ENCODE data around the gene POFUT2.

The POFUT2 gene

GRCh38 chr21:45265721-45266517 lies 21.8 kb downstream of the POFUT2 start:
- TF ChIP-seq, protein P1, sequence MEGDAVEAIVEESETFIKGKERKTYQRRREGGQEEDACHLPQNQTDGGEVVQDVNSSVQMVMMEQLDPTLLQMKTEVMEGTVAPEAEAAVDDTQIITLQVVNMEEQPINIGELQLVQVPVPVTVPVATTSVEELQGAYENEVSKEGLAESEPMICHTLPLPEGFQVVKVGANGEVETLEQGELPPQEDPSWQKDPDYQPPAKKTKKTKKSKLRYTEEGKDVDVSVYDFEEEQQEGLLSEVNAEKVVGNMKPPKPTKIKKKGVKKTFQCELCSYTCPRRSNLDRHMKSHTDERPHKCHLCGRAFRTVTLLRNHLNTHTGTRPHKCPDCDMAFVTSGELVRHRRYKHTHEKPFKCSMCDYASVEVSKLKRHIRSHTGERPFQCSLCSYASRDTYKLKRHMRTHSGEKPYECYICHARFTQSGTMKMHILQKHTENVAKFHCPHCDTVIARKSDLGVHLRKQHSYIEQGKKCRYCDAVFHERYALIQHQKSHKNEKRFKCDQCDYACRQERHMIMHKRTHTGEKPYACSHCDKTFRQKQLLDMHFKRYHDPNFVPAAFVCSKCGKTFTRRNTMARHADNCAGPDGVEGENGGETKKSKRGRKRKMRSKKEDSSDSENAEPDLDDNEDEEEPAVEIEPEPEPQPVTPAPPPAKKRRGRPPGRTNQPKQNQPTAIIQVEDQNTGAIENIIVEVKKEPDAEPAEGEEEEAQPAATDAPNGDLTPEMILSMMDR (IDR thresholded peaks at IDR 0.05; ENCODE audit: control insufficient read depth, insufficient read depth, low read depth, low read length, missing control alignments), result no peak

GRCh38 chr21:45264912-45265515 lies 22.7 kb downstream of the POFUT2 start:
- TF ChIP-seq, protein P1 (IDR thresholded peaks at IDR 0.05; ENCODE audit: control insufficient read depth, insufficient read depth, low read depth, low read length, missing control alignments), result no peak

More at GRCh38 chr21:45265721-45266517, 21.8 kb downstream of the POFUT2 start:
- H3K4me3 ChIP-seq (ENCODE audit: control insufficient read depth, low read depth, low read length), result no peak overlapping the region
- DNase-seq (ENCODE audit: low read depth), result no peak

DNA sequence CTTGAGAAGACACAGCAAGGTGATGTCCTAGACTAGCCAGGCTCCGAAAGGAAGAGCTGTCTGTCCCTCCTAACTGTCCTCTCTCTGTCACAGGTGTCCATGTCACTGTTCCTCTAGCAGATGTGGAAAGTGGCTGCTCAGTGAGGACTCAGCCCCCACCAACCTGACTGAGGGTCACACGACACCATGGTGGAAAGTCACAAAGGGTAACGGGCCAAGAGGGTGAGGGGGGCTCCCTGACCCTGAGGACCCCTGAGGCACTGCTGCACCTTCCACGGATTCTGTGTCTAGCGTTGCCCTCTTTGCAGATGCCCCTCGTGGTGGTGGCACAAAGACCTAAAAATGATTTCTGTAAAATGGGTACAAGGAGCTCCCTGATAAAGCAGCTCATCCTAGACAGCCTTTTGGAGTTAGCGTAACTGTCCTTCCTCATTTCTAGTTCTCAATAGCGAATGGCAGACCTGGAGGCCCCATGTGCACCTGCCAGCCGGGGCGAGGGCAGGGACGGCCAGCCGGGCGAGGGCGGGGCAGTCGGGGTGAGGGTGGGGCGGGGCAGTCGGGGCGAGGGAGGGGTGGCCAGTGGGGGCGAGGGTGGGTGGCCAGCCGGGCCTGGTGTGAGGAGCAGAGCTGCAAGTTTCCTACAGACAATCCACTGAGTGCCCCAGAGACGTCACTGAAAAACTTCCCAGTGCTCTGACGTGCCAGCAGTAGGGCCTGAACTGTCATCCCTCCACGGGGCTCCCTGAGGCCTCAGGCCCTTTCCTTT lies 23.4 kb downstream of the POFUT2 start:
- no peak for DNase-seq (ENCODE audit: low read depth)
- TF ChIP-seq, protein P1 (IDR thresholded peaks at IDR 0.05; ENCODE audit: control insufficient read depth, insufficient read depth, low read depth, low read length, missing control alignments), result no peak
- no peak overlapping the region for H3K4me3 ChIP-seq (ENCODE audit: control insufficient read depth, low read depth, low read length)

More at GRCh38 chr21:45264912-45265515, 22.7 kb downstream of the POFUT2 start:
- DNase-seq (ENCODE audit: low read depth), result no peak
- no peak overlapping the region for H3K4me3 ChIP-seq (ENCODE audit: control insufficient read depth, low read depth, low read length)

DNA sequence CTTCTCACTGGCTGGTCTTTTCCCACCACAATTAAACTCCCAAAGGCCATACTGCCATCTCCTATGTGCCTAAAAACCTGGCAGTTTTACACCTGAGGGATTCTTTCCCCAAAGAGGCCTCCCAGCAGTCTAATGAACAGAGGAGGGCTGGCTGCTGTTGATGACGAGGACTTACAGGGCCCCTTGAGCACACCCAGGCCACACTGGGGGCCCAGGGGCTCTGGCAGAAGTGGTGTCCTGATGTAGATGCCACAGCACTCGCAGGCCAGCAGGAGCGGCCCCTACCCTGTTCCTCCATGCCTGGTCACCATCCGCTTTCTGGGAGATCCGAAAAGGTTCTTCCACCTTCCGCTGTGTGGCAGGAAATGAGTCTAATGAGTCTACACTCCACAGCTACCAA lies 24.2 kb downstream of the POFUT2 start:
- TF ChIP-seq, protein P1 (IDR thresholded peaks at IDR 0.05; ENCODE audit: control insufficient read depth, insufficient read depth, low read depth, low read length, missing control alignments), result no peak
- DNase-seq (ENCODE audit: low read depth), result no peak
- no peak overlapping the region for H3K4me3 ChIP-seq (ENCODE audit: control insufficient read depth, low read depth, low read length)

DNA sequence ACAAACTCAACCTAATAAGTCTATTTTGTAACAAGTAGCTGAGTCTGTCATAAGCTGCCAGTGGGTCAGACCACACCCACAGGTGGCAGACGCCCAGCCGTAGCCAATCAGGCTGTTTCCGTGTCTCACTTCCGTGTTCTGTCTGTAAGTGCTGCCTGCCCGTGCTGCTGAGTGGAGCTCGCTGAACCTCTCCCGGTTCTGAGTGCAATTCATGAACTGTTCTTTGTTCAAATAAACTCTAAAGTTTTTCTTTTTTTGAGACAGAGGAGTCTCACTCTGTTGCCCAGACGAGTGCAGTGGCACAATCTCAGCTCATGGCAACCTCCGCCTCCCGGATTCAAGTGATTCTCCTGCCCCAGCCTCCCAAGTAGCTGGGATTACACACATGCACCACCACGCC lies 25.1 kb downstream of the POFUT2 start:
- TF ChIP-seq, protein P1 (IDR thresholded peaks at IDR 0.05; ENCODE audit: control insufficient read depth, insufficient read depth, low read depth, low read length, missing control alignments), result no peak

DNA sequence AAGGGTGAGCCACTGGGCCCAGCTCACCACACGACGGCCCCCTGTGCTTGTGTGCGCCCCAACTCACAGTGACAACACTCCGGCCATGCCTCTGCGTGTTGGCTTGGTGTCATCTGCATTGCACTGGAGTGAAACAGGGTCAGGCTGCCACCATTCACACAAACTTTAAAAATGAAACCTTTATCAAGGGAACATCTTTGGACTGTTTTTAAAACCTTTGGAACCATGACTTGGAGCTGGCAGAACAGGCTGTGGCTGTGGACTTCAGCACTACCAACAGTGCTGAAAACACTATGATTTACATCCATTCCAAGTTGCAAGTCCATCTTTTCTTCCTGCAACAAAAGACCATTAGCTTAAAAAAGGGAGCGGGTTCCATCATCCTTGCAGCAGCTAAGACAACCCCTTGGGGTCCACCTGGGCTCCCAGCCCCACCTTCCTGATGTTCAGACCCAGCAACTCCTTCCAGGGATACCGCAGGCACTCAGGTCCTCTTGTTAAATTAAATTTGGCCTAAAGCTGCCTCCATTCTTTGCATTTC lies 25.6 kb downstream of the POFUT2 start:
- no peak overlapping the region for H3K4me3 ChIP-seq (ENCODE audit: control insufficient read depth, low read depth, low read length)

More for the DNA sequence above, 25.1 kb downstream of the POFUT2 start:
- H3K4me3 ChIP-seq (ENCODE audit: control insufficient read depth, low read depth, low read length), result no peak overlapping the region
- no peak for DNase-seq (ENCODE audit: low read depth)

More for the DNA sequence above, 25.6 kb downstream of the POFUT2 start:
- no peak for DNase-seq (ENCODE audit: low read depth)
- TF ChIP-seq, protein P1 (IDR thresholded peaks at IDR 0.05; ENCODE audit: control insufficient read depth, insufficient read depth, low read depth, low read length, missing control alignments), result no peak
